GM12874 (cell line): ENCODE data around the gene C7orf33.

Experiments used
- TF ChIP-seq, protein P1 (sequence below): IDR thresholded peaks from 2 replicates; pipeline ENCODE4 v1.5.1; 2011; ENCODE audit warnings: low read depth, mild to moderate bottlenecking, control low read depth, low read length, moderate library complexity; ENCODE audit not compliant: insufficient read depth

C7orf33 gene

DNA sequence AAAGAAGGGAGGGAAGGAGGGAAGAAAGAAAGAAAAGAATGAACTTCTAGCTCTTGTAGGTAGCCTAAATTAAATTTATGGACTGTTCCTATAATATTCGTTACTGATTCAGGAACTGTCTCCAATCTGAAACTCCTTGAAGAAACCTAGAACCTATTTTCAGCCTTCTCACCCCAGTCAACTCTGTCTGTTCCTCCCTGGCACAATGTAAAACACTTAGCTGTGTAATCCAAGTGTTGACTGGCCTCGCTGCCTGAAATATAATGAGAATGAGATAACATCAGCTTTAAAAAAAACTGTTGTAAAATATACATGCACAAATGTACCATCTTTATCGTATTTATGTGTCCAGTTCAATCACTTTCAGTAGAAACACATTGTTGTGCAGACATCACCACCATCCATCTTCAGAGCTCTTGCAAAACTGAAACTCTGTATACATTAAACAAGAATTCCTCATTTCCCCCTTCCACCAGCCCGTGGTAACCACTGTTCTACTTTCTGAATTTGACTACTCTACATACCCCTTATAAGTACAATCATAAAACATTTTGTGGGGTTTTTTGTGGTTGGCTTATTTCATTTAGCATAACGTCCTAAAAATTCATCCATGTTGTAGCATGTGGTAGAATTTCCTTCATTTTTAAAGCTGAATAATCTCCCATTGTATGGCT lies 6.3 kb upstream of the C7orf33 start:
- TF ChIP-seq, protein P1, sequence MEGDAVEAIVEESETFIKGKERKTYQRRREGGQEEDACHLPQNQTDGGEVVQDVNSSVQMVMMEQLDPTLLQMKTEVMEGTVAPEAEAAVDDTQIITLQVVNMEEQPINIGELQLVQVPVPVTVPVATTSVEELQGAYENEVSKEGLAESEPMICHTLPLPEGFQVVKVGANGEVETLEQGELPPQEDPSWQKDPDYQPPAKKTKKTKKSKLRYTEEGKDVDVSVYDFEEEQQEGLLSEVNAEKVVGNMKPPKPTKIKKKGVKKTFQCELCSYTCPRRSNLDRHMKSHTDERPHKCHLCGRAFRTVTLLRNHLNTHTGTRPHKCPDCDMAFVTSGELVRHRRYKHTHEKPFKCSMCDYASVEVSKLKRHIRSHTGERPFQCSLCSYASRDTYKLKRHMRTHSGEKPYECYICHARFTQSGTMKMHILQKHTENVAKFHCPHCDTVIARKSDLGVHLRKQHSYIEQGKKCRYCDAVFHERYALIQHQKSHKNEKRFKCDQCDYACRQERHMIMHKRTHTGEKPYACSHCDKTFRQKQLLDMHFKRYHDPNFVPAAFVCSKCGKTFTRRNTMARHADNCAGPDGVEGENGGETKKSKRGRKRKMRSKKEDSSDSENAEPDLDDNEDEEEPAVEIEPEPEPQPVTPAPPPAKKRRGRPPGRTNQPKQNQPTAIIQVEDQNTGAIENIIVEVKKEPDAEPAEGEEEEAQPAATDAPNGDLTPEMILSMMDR = no peak

DNA sequence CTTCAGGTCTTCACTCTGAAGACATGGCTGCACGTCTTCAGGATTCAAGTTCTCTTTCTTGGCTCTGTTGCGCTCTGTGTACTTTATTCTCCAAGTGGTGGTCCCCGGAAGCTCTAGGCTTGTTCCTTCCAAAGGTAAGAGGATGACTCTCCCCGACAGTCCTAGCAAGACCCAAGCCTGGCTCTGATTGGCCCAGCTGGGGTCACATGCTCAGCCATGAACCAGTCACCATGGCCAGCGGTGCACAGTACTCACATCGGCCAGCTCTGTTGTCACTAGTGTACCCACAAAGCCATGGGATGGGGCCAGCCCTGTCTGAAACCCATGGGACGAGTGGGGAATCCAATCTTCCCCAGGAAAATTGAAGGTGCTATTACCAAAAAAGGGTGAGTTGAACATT lies 5.2 kb upstream of the C7orf33 start:
- TF ChIP-seq, protein P1 = no peak

DNA sequence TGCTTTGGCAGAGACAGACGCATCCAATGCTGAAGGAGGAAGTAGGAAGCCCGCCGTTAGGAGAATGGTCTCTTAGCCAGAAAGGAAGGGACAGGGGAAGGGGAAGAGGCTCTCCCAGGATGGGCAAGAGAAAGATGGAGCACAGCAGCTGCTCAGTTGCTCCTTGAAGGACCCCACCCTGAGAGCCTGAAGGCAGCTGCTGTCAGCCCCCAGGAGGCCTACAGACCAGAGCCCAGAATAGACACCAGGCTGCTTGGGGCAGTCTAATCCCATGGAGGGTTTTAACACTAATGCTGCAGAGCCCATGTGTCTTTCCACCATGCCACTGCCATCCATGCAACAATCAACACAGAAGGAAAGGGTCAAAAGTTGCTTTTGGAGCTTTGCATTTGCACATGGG lies 3.5 kb upstream of the C7orf33 start:
- TF ChIP-seq, protein P1 = no peak

DNA sequence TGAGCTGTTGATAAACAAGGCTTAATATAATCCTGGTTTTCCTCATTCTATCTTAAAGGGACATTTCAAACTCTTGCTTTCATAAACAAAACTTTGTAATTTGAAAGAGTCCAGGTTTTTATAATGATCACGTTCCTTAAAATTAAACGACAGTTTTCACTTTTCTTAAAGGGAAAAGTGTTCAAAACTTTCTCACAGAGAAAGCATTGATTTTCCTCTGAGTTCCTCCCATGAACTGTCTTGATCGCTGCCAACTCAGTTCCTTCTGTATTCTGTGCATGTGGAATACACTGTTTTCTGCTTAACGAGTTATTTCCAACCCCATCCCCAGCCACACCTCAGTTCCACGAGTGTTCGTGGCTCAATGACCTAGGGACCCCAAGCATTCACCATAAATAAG lies 2.4 kb upstream of the C7orf33 start:
- TF ChIP-seq, protein P1 = no peak

DNA sequence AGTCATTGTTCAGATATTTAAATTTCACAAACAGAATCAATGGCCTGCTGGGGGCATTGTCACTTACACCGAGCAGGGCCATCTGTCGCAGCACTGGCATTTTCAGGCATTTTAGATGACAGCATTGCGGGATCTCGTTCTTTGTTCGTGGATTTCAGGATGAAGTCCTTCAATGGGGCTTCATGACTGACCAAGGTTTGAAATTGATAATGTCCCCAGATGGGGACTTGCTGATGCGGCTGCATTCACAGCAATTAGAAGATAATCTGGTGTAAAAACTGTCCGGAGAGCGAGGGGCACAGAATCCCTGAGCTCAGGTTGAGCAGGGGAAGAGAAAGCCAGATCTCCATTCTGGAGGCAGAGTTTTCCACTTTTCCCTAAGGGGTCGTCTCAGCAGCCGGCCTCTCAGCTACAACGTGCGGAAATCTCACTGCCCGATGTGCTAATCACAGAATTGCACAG lies 1.9 kb upstream of the C7orf33 start:
- TF ChIP-seq, protein P1 = no peak

DNA sequence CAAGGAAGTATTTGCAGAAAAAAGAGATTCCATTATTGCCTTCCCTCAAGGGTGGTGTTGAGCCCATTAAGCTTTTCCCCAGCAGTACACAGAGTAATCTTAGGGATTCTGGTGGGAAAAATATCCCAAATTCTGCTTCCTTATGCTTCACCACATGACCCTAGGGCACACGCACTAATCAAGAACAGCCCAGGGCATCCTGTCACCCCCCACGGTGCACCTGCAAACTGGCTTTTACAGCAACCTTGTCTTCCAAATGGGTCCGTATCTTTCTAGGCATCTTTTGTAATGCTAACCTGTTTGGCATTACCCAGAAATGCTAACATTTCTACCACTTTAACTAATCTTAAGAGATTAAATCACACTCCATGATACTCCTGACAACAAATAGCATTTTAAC lies 926 bp upstream of the C7orf33 start:
- TF ChIP-seq, protein P1 = no peak

DNA sequence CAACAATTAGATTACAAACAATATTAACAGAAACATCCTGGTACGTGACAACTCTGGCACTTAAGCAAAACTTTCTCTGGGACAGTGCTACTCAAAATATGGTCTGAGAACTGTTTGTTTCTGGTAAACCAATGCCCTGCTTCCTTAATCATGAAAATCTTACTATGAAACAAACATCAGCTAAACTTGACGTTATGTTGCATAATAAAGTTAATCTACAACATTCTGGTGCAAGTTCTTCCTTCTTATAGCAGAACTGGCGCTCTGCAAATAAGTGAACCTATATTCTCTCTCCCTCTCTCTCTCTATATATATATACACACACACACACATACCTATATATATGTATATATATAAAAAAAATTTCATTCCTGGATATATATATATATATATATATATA lies 7.8 kb downstream of the C7orf33 start:
- TF ChIP-seq, protein P1 = no peak
